ENCODE measurements around the gene NPHS1. TPM values are rescaled to one million over a fixed set of nuclear protein-coding genes. Genes with fewer than 3 reads are reported as not detected.
"Not testable (repeated sequence)": the region's sequence is repeated elsewhere in the genome, so short reads cannot be mapped to it uniquely, and the experiment has no call there.

NPHS1 gene
- polyA plus RNA-seq, 1 donor from 2014 or later, result 0.05 TPM

GRCh38 chr19:35842666-35843272, 9.5 kb downstream of the NPHS1 start:
- peaks cover 59% of the 10 kb centered on the region for H3K27me3 ChIP-seq (ENCODE audit: insufficient read depth, low read depth, low read length)
- TF ChIP-seq SMC3 (conservative IDR thresholded peaks at IDR 0.05; ENCODE audit: poor library complexity) (no peak), EZH2 (IDR thresholded peaks at IDR 0.05; ENCODE audit: borderline replicate concordance, insufficient read depth, low read length, poor library complexity, severe bottlenecking) (no peak), POLR2AphosphoS5 (IDR thresholded peaks at IDR 0.05) (no peak)
- H4K20me1 ChIP-seq (ENCODE audit: insufficient read depth), result no peaks in the 10 kb centered on the region
- no peak overlapping the region for H3K9ac ChIP-seq (ENCODE audit: low read length)
- no peaks in the 10 kb centered on the region for H3K79me2 ChIP-seq (replicated peaks; ENCODE audit: insufficient read depth, low read length)
- H2AFZ ChIP-seq (ENCODE audit: low read depth, low read length), result no peak overlapping the region
- H3K9me3 ChIP-seq (ENCODE audit: low read length), result peaks cover 4% of the 10 kb centered on the region
- no peak overlapping the region for H3K4me3 ChIP-seq (ENCODE audit: low read length)
- H3K9me2 ChIP-seq (ENCODE audit: insufficient read depth, low read length), result no peaks in the 10 kb centered on the region
- no peaks in the 10 kb centered on the region for H3F3A ChIP-seq (ENCODE audit: insufficient read depth, low read length, poor library complexity, severe bottlenecking)
- H3K4me2 ChIP-seq (ENCODE audit: low read length), result no peak overlapping the region
- no peak overlapping the region for H3K27ac ChIP-seq (ENCODE audit: low read length)
- H3K36me3 ChIP-seq (ENCODE audit: insufficient read depth, low read length), result no peaks in the 10 kb centered on the region

- no peak overlapping the region for H2AFZ ChIP-seq (ENCODE audit: low read depth, low read length)
- no peaks in the 10 kb centered on the region for H3K79me2 ChIP-seq (replicated peaks; ENCODE audit: insufficient read depth, low read length)
- no peaks in the 10 kb centered on the region for H3K9me2 ChIP-seq (ENCODE audit: insufficient read depth, low read length)
- H3K4me2 ChIP-seq (ENCODE audit: low read length), result no peak overlapping the region
- peaks cover 54% of the 10 kb centered on the region for H3K27me3 ChIP-seq (ENCODE audit: insufficient read depth, low read depth, low read length)
- no peak for TF ChIP-seq RAD21 (conservative IDR thresholded peaks at IDR 0.05)
- no peak for TF ChIP-seq POLR2AphosphoS5 (IDR thresholded peaks at IDR 0.05)
- TF ChIP-seq EZH2 (IDR thresholded peaks at IDR 0.05; ENCODE audit: borderline replicate concordance, insufficient read depth, low read length, poor library complexity, severe bottlenecking), result no peak
- H3F3A ChIP-seq (ENCODE audit: insufficient read depth, low read length, poor library complexity, severe bottlenecking), result no peaks in the 10 kb centered on the region
- H3K9me3 ChIP-seq (ENCODE audit: low read length), result peaks cover 4% of the 10 kb centered on the region
- H3K4me3 ChIP-seq (ENCODE audit: low read length), result no peak overlapping the region
- H3K27ac ChIP-seq (ENCODE audit: low read length), result no peak overlapping the region
- H3K36me3 ChIP-seq (ENCODE audit: insufficient read depth, low read length), result no peaks in the 10 kb centered on the region
- H4K20me1 ChIP-seq (ENCODE audit: insufficient read depth), result no peaks in the 10 kb centered on the region
- H3K9ac ChIP-seq (ENCODE audit: low read length), result no peak overlapping the region
These were observed 10.2 kb downstream of the NPHS1 start for GRCh38 chr19:35841961-35842595.

GRCh38 chr19:35836096-35836495, 16.2 kb downstream of the NPHS1 start:
- not testable (repeated sequence) for H3K9me2 ChIP-seq (ENCODE audit: insufficient read depth, low read length); H3K9ac ChIP-seq (ENCODE audit: low read length); H3K79me2 ChIP-seq (replicated peaks; ENCODE audit: insufficient read depth, low read length); H3K27ac ChIP-seq (ENCODE audit: low read length); H3K36me3 ChIP-seq (ENCODE audit: insufficient read depth, low read length); H3K4me3 ChIP-seq (ENCODE audit: low read length); H3K4me2 ChIP-seq (ENCODE audit: low read length); H3F3A ChIP-seq (ENCODE audit: insufficient read depth, low read length, poor library complexity, severe bottlenecking); H3K9me3 ChIP-seq (ENCODE audit: low read length); H2AFZ ChIP-seq (ENCODE audit: low read depth, low read length); H3K27me3 ChIP-seq (ENCODE audit: insufficient read depth, low read depth, low read length); H4K20me1 ChIP-seq (ENCODE audit: insufficient read depth)

GRCh38 chr19:35833972-35834371, 18.3 kb downstream of the NPHS1 start:
- H4K20me1 ChIP-seq (ENCODE audit: insufficient read depth), result no peaks in the 10 kb centered on the region
- TF ChIP-seq POLR2AphosphoS5 (IDR thresholded peaks at IDR 0.05) (no peak), REST (IDR thresholded peaks at IDR 0.05; ENCODE audit: borderline replicate concordance) (no peak), EP300 (conservative IDR thresholded peaks at IDR 0.05; ENCODE audit: poor library complexity, severe bottlenecking) (no peak), TAF1 (IDR thresholded peaks at IDR 0.05; ENCODE audit: low read depth) (no peak), RAD21 (conservative IDR thresholded peaks at IDR 0.05) (no peak), SMC3 (conservative IDR thresholded peaks at IDR 0.05; ENCODE audit: poor library complexity) (no peak), EZH2 (IDR thresholded peaks at IDR 0.05; ENCODE audit: borderline replicate concordance, insufficient read depth, low read length, poor library complexity, severe bottlenecking) (no peak), MXI1 (conservative IDR thresholded peaks at IDR 0.05; ENCODE audit: poor library complexity, severe bottlenecking) (no peak), CTCF (IDR thresholded peaks at IDR 0.05; ENCODE audit: poor library complexity, severe bottlenecking) (no peak)
- no peak overlapping the region for H3K27ac ChIP-seq (ENCODE audit: low read length)
- no peak overlapping the region for H3K9ac ChIP-seq (ENCODE audit: low read length)
- peaks cover under 1% of the 10 kb centered on the region for H3K9me3 ChIP-seq (ENCODE audit: low read length)
- no peak overlapping the region for H3K4me3 ChIP-seq (ENCODE audit: low read length)
- H3K79me2 ChIP-seq (replicated peaks; ENCODE audit: insufficient read depth, low read length), result no peaks in the 10 kb centered on the region
- H3F3A ChIP-seq (ENCODE audit: insufficient read depth, low read length, poor library complexity, severe bottlenecking), result no peaks in the 10 kb centered on the region
- H3K36me3 ChIP-seq (ENCODE audit: insufficient read depth, low read length), result no peaks in the 10 kb centered on the region
- H2AFZ ChIP-seq (ENCODE audit: low read depth, low read length), result no peak overlapping the region
- peaks cover 4% of the 10 kb centered on the region for H3K27me3 ChIP-seq (ENCODE audit: insufficient read depth, low read depth, low read length)
- no peak overlapping the region for H3K4me2 ChIP-seq (ENCODE audit: low read length)
- no peaks in the 10 kb centered on the region for H3K9me2 ChIP-seq (ENCODE audit: insufficient read depth, low read length)

All from neural cell (in vitro differentiated cells).